ENCODE results near the gene PDE6C.
"Not testable (repeated sequence)": the region's sequence is repeated elsewhere in the genome, so short reads cannot be mapped to it uniquely, and the experiment has no call there.

The PDE6C gene

DNA sequence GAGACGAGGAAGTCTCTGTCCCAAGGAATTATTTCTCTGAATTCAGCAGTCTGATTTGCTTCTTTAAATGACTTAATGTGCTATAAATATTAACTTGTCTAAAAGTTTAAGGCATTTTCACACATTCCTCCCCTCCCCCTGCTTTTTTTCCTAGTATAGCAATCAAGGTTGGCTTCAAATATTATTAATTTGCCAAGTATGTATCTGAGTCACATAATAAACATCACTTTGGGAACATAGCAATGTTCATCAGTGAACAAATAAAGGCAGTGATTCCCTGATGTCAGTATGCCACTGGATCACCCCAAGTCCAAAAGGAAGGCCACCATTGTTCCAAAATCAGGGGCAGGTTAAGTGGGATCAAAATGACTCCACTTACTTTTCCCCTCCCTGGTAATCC, 40.5 kb downstream of the PDE6C start:
- DNase-seq, result no peak

DNA sequence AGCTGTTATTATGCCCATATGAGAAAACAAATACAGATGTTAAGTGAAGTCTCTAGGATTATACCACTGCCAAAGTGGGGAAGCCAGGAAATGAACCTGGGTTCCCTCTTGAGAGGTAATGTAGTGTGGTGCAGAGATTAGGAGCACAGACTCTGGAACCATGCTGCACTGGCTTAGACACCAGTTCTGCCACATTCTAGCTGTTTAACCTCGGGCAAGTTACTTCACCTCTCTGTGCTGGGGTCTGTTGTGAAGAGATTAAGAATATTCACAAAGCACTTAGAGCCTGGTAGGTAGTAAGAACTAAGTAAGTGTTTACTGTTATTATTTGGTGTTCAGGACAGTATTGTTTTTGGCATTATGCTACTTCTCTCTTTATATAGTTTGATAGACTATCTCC, 41.9 kb downstream of the PDE6C start:
- no peak for DNase-seq

GRCh38 chr10:93656155-93656554, 43.8 kb downstream of the PDE6C start:
- DNase-seq, result no peak

DNA sequence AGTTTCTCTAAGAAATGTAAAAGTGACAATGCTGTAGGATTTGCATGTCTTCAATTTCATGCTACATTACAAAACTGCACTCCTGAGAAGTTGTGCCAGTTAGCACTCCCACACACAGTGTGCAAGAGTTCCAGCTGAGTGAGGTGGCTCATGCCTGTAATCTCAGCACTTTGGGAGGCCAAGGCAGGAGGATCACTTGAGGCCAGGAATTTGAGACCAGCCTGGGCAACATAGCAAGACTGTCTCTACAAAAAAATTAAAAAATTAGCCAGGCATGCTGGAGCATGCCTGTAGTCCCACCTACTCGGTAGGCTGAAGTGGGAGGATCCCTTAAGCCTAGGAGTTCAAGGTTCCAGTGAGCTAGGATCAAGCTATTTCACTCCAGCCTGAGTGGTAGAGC, 45.4 kb downstream of the PDE6C start:
- DNase-seq, result no peak

DNA sequence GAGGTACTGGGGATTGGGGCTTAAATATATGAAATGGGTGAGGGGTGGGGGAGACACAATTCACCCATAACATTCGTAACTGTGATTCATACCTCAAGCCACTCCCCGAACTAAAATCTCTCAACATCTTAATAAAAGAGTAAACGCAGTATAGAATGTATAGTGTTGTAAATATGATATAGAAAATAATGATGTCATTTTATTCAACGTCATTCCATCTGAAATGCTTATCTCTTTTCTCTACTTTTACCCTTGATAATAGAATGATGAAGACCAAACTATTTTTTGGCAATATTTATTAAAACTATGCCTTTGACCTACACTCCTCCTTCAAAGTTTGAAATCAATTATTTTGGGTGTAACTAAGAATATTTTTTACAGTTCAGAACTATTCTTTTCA, 53.7 kb downstream of the PDE6C start:
- DNase-seq, result no peak

DNA sequence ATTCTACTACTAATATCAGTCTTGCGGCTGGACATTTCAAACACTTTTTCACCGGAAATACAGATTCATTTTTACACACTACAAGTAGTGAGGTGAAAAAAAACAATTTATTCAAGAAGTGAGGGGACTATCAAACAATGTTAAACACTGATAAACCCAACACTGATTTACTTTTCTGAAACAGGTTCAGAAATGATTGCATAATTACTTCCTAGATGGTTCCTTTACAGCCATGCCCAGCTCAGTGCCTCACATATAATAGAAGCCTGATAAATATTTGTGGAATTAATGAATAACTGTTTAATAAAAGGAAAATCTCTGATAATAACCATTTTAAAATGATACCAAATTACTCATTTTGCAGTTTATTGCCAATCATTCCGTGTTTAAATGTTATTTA, 55.5 kb downstream of the PDE6C start:
- DNase-seq, result no peak

GRCh38 chr10:93670372-93670771, 58.0 kb downstream of the PDE6C start:
- DNase-seq, result no peak

DNA sequence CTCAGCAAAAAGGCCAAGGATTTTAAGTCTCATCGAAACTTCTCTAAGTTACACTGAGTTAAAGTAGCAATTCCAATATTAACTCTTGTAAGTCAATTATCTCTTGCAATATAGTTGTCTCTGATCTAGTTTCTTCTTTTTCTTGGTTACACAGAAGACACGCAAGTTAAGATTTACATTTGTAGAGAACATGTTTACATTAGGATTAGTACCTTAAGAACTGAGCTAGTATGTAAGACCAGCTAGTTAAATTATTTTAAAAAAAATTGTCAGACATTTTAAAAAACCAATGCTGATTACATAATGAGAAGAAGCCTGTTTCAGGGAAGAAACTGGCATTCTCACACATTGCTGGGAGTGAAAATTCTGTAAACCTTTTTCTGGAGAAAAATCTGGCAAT, 58.7 kb downstream of the PDE6C start:
- no peak for DNase-seq

GRCh38 chr10:93672022-93672678, 59.8 kb downstream of the PDE6C start:
- DNase-seq, result no peak

GRCh38 chr10:93672890-93673289, 60.6 kb downstream of the PDE6C start:
- no peak for DNase-seq

GRCh38 chr10:93673791-93674190, 61.5 kb downstream of the PDE6C start:
- DNase-seq, result no peak

DNA sequence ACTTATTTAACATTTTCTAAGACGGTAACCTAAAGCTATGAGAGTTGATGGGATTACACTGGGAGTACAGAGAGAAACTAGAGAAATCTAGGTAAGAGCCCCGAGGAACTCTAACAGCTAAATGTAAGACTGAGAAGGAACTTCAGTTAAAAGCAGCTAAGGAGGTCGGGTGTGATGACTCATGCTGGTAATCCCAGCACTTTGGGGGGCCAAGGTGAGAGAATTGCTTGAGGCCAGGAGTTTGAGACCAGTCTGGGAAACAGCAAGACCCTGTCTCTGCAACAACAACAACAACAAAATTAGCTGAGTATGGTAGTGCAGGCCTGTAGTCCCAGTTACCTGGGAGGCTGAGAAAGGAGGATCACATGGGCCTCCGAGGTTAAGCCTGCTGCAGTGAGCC, 66.0 kb downstream of the PDE6C start:
- no peak for DNase-seq

GRCh38 chr10:93678805-93679587, 66.7 kb downstream of the PDE6C start:
- DNase-seq, result no peak

DNA sequence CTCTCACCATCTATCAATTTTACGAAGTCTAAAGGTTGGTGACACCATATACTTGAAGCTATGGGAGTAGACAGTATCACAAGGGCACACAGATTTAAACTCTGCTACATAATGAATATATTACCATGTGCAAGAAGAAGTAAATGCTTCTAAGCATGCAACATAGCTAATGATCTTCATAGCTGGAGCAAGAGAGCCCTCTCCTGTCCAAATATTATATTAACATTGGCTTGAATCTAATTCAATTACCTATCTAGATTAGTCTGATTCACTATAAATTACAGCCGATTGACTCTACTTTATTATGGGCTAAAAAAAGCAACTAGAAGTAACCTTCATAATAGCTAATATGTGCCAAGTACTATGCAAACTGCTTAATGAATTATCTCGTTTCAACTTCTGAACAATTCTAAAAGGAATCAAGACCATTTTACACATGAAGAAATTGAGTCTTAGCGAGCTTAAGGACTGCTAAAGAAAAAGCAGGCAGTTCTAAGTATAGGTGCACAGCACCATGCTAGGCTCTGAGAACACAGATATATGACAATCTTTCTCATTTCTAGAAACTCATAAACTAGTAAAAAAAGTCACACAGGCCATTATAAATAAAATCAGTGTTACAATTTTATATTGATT, 68.2 kb downstream of the PDE6C start:
- DNase-seq, result no peak

DNA sequence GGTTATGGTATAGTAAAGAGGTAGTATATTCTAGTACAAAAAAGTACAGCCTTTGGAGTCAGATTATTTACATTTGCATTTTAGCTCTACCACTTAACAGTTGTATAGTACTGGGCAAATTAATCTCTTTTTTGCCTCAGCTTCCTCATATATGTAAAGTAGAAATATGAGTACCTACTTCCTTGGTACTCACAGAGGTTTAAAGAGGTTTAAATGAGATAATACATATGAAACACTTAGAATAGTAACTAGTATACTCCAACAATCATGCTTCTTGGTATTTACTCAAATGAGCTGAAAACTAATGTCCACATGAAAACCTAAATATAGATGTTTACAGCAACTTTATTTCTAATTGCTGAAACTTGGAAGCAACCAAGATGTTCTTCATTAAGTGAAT, 75.4 kb downstream of the PDE6C start:
- DNase-seq, result no peak

GRCh38 chr10:93695740-93696139, 83.4 kb downstream of the PDE6C start:
- no peak for DNase-seq

GRCh38 chr10:93696582-93696981, 84.2 kb downstream of the PDE6C start:
- not testable (repeated sequence) for DNase-seq

GRCh38 chr10:93697207-93697606, 84.9 kb downstream of the PDE6C start:
- DNase-seq, result no peak

DNA sequence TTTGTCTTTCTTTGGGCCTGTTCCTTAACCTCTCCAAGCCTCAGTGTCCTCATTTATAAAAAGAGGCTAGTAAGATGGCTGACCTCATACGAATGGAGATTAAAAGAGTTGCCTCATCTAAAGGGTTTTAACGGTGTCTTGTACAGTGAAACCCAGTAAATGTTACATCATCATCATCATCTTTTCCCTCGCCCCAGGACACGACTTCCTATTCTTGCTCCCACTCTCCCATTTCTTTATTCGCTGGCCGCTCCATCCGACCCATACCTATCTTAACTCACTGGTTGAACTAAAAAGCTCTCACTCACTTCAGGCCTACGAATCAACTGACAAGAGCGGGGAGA, 89.5 kb downstream of the PDE6C start:
- no peak for DNase-seq

- DNase-seq, result peak; percentile 57
Measured at GRCh38 chr10:93702210-93703001, 90.1 kb downstream of the PDE6C start, which contains the start of gene FRA10AC1. Gene FRA10AC1 (minus strand): TSS chr10:93702592. CDS start chr10:93700106, 2,486 bp downstream.

GRCh38 chr10:93703066-93703465, 90.7 kb downstream of the PDE6C start:
- DNase-seq, result no peak

- DNase-seq, result no peak
Measured at GRCh38 chr10:93703841-93704240, 91.5 kb downstream of the PDE6C start.

- DNase-seq, result no peak
Measured at GRCh38 chr10:93704451-93704850, 92.1 kb downstream of the PDE6C start.
